ENCODE data around the gene TLR7.

Gene TLR7

GRCh38 chrX:12885508-12885907 lies 18.6 kb downstream of the TLR7 start:
- Histone ChIP-seq H3K36me3 (no peaks in the 10 kb centered on the region), H3K27me3 (no peaks in the 10 kb centered on the region), H3K4me3 (ENCODE audit: low read depth, low read length) (no peak overlapping the region), H3K9me3 (no peaks in the 10 kb centered on the region), H3K4me1 (no peaks in the 10 kb centered on the region)
- no peak for DNase-seq
- no peak for TF ChIP-seq CTCF (IDR thresholded peaks at IDR 0.05; ENCODE audit: low read depth, low read length)

GRCh38 chrX:12886545-12886944 lies 19.7 kb downstream of the TLR7 start:
- Histone ChIP-seq H3K4me1 (no peaks in the 10 kb centered on the region), H3K36me3 (no peaks in the 10 kb centered on the region), H3K9me3 (no peaks in the 10 kb centered on the region), H3K27me3 (no peaks in the 10 kb centered on the region), H3K4me3 (ENCODE audit: low read depth, low read length) (no peak overlapping the region)
- DNase-seq = no peak
- TF ChIP-seq CTCF (IDR thresholded peaks at IDR 0.05; ENCODE audit: low read depth, low read length) = no peak

- Histone ChIP-seq H3K9me3 (no peaks in the 10 kb centered on the region), H3K36me3 (no peaks in the 10 kb centered on the region), H3K27me3 (no peaks in the 10 kb centered on the region), H3K4me3 (ENCODE audit: low read depth, low read length) (no peak overlapping the region), H3K4me1 (no peaks in the 10 kb centered on the region)
- TF ChIP-seq CTCF (IDR thresholded peaks at IDR 0.05; ENCODE audit: low read depth, low read length) = no peak
- DNase-seq = no peak
These were observed 20.3 kb downstream of the TLR7 start for GRCh38 chrX:12887141-12887540.

GRCh38 chrX:12887767-12888166 lies 20.9 kb downstream of the TLR7 start:
- no peak for TF ChIP-seq CTCF (IDR thresholded peaks at IDR 0.05; ENCODE audit: low read depth, low read length)
- H3K36me3 ChIP-seq = no peaks in the 10 kb centered on the region
- no peaks in the 10 kb centered on the region for H3K4me1 ChIP-seq
- H3K27me3 ChIP-seq = no peaks in the 10 kb centered on the region
- no peak for DNase-seq
- H3K4me3 ChIP-seq (ENCODE audit: low read depth, low read length) = no peak overlapping the region
- no peaks in the 10 kb centered on the region for H3K9me3 ChIP-seq

GRCh38 chrX:12890467-12890866 lies 23.6 kb downstream of the TLR7 start:
- Histone ChIP-seq H3K4me3 (ENCODE audit: low read depth, low read length) (no peak overlapping the region), H3K27me3 (no peaks in the 10 kb centered on the region), H3K4me1 (no peaks in the 10 kb centered on the region), H3K36me3 (no peaks in the 10 kb centered on the region), H3K9me3 (no peaks in the 10 kb centered on the region)
- no peak for TF ChIP-seq CTCF (IDR thresholded peaks at IDR 0.05; ENCODE audit: low read depth, low read length)
- DNase-seq = no peak

GRCh38 chrX:12891171-12891570 lies 24.3 kb downstream of the TLR7 start:
- Histone ChIP-seq H3K36me3 (no peaks in the 10 kb centered on the region), H3K4me3 (ENCODE audit: low read depth, low read length) (no peak overlapping the region), H3K9me3 (no peaks in the 10 kb centered on the region), H3K4me1 (no peaks in the 10 kb centered on the region), H3K27me3 (no peaks in the 10 kb centered on the region)
- DNase-seq = no peak
- TF ChIP-seq CTCF (IDR thresholded peaks at IDR 0.05; ENCODE audit: low read depth, low read length) = no peak

Measured in BE2C (cell line).